Choroid plexus epithelial cell (primary cell): Measurements from ENCODE around the gene CDK17.

Source experiments
- DNase-seq: peaks from one replicate; pipeline ENCODE4 v3.0.0-alpha.2; 2010; ENCODE audit warnings: low read depth
- H3K4me3 ChIP-seq: 2 replicates; pipeline ENCODE4 v1.5.1; 2011; ENCODE audit warnings: low read depth, mild to moderate bottlenecking, control low read depth, low read length, moderate library complexity
- CTCF ChIP-seq: conservative IDR thresholded peaks from 2 replicates; pipeline ENCODE4 v1.5.1; 2011; ENCODE audit warnings: low read depth, mild to moderate bottlenecking, control low read depth, inconsistent platforms, low read length, moderate library complexity

Gene CDK17

GRCh38 chr12:96239711-96240635 lies 160.3 kb downstream of the CDK17 start:
- DNase-seq, result peak; percentile 55
- no peak for TF ChIP-seq CTCF
- H3K4me3 ChIP-seq, result no peak overlapping the region

- H3K4me3 ChIP-seq, result no peak overlapping the region
- no peak for TF ChIP-seq CTCF
- no peak for DNase-seq
Measured at GRCh38 chr12:96238336-96239047, 161.7 kb downstream of the CDK17 start.

GRCh38 chr12:96237465-96238077 lies 162.7 kb downstream of the CDK17 start:
- no peak overlapping the region for H3K4me3 ChIP-seq
- no peak for TF ChIP-seq CTCF
- peak; percentile 97 for DNase-seq

- no peak for TF ChIP-seq CTCF
- DNase-seq, result no peak
- no peak overlapping the region for H3K4me3 ChIP-seq
Measured at GRCh38 chr12:96237035-96237434, 163.2 kb downstream of the CDK17 start.

- no peak for TF ChIP-seq CTCF
- no peak overlapping the region for H3K4me3 ChIP-seq
- no peak for DNase-seq
Measured at GRCh38 chr12:96236221-96236822, 163.9 kb downstream of the CDK17 start.

GRCh38 chr12:96235484-96235826 lies 164.8 kb downstream of the CDK17 start:
- no peak overlapping the region for H3K4me3 ChIP-seq
- DNase-seq, result no peak

More at GRCh38 chr12:96235484-96235826, 164.8 kb downstream of the CDK17 start:
- TF ChIP-seq CTCF, result no peak
